ENCODE results near the gene PGAM4.

GRCh38 chrX:77922787-77923186 is 46.7 kb downstream of the PGAM4 start:
- TF ChIP-seq EZH2phosphoT487 (IDR thresholded peaks at IDR 0.05; ENCODE audit: borderline replicate concordance, low read length) (no peak), EZH2 (IDR thresholded peaks at IDR 0.05; ENCODE audit: low read length, unreplicated experiment) (no peak), CTCF (conservative IDR thresholded peaks at IDR 0.05; ENCODE audit: low read depth, low read length) (no peak)
